GM21528 (cell line): ENCODE data around the gene HDAC4.

Experiments
- ATAC-seq: cut with Tn5 transposase; IDR thresholded peaks from one replicate; pipeline ENCODE4 v1.9.1; 2021; ENCODE audit warnings: mild to moderate bottlenecking, moderate library complexity; ENCODE audit not compliant: unreplicated experiment, low FRiP score

The HDAC4 gene

GRCh38 chr2:239354132-239354790, 46.6 kb downstream of the HDAC4 start:
- ATAC-seq, result no peak

- ATAC-seq, result no peak
Measured at GRCh38 chr2:239353692-239354091, 47.1 kb downstream of the HDAC4 start.

GRCh38 chr2:239351687-239352086, 49.1 kb downstream of the HDAC4 start:
- no peak for ATAC-seq

- ATAC-seq, result no peak
Measured at GRCh38 chr2:239349453-239350135, 51.2 kb downstream of the HDAC4 start.

- no peak for ATAC-seq
Measured at GRCh38 chr2:239348563-239349452, 52.0 kb downstream of the HDAC4 start.

- ATAC-seq, result no peak
Measured at GRCh38 chr2:239346676-239347075, 54.1 kb downstream of the HDAC4 start.

- no peak for ATAC-seq
Measured at GRCh38 chr2:239345251-239345650, 55.6 kb downstream of the HDAC4 start.

GRCh38 chr2:239344857-239345216, 56.0 kb downstream of the HDAC4 start:
- no peak for ATAC-seq

GRCh38 chr2:239343946-239344856, 56.6 kb downstream of the HDAC4 start:
- no peak for ATAC-seq

GRCh38 chr2:239343460-239343859, 57.4 kb downstream of the HDAC4 start:
- ATAC-seq, result no peak

GRCh38 chr2:239341840-239342239, 59.0 kb downstream of the HDAC4 start:
- ATAC-seq, result no peak

- ATAC-seq, result no peak
Measured at GRCh38 chr2:239341146-239341732, 59.6 kb downstream of the HDAC4 start.

- no peak for ATAC-seq
Measured at GRCh38 chr2:239339726-239340601, 60.9 kb downstream of the HDAC4 start.

GRCh38 chr2:239339241-239339640, 61.6 kb downstream of the HDAC4 start:
- ATAC-seq, result no peak

- ATAC-seq, result no peak
Measured at GRCh38 chr2:239337877-239338484, 62.8 kb downstream of the HDAC4 start.

- ATAC-seq, result no peak
Measured at GRCh38 chr2:239337122-239337876, 63.5 kb downstream of the HDAC4 start.

GRCh38 chr2:239331560-239331959, 69.3 kb downstream of the HDAC4 start:
- no peak for ATAC-seq

- ATAC-seq, result no peak
Measured at GRCh38 chr2:239330836-239331235, 70.0 kb downstream of the HDAC4 start.
